NCI-H1694 treated with DMSO at 0.1 percent for 48 hours (cell line): ENCODE measurements around the gene CEP70.
"Not testable (repeated sequence)": the region's sequence is repeated elsewhere in the genome, so short reads cannot be mapped to it uniquely, and the experiment has no call there.

Experiments used
- DNase-seq: peaks from one replicate; lab custom pipeline; 2025; lab: John Stamatoyannopoulos, UW

The CEP70 gene

GRCh38 chr3:138593488-138594149 is 441 bp downstream of the CEP70 start:
- DNase-seq = no peak

- DNase-seq = no peak
Observed at GRCh38 chr3:138591392-138591791, 2.7 kb downstream of the CEP70 start.

DNA sequence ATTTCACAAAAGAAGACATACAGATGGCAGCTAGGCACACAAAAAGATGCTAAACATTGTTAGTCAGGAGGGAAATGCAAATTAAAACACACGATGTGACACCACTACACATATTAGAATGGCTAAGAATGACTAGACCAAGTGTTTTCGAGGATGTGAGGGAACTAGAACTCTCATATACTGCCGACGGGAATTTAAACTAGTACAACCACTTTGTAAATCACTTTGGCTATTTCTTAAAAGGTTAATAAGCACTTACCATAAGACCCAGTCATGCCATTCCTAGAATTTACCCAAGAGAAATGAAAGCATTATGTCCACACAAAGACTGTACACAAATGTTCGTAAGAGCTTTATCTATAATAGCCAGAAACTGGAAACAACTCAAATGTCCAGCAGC is 5.6 kb downstream of the CEP70 start:
- DNase-seq = no peak

DNA sequence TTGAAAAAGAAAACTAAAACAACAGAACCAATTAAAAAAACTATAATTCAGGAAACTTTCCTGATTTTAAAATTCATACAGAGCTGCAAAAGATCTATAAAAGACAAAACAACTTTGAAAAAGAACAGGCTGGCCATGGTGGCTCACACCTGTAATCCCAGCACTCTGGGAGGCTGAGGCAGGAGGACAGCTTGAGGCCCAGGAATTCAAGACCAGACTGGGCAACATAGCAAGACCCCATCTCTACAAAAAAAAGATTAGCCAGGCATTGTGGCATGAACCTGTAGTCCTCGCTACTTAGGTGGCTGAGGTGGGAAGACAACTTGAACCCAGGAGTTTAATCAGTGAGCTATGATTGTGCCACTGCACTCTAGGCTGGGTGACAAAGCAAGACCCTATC is 6.7 kb downstream of the CEP70 start:
- no peak for DNase-seq

GRCh38 chr3:138578961-138579574 is 15.0 kb downstream of the CEP70 start:
- no peak for DNase-seq

- DNase-seq = no peak
Observed at GRCh38 chr3:138578141-138578540, 15.9 kb downstream of the CEP70 start.

DNA sequence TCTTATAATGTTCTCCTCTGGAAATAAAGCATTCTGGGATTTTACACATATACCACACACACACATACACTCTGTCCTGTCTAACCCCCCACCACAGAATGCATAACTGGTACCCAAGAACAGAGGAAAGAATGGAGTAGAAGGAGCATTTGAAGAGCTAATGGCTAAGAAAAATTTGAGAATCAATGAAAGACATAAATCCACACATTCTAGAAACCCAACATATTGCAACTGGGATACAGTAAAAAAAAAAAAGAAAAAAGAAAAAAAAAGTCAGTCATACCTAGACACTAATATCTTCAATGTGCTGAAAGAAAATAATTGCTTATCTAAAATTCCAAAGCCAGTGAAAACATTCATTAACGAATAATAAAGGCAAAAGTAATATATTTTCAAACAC is 20.9 kb downstream of the CEP70 start:
- no peak for DNase-seq

- DNase-seq = not testable (repeated sequence)
Observed at GRCh38 chr3:138569624-138570023, 24.4 kb downstream of the CEP70 start.

GRCh38 chr3:138569090-138569489 is 25.0 kb downstream of the CEP70 start:
- DNase-seq = no peak

DNA sequence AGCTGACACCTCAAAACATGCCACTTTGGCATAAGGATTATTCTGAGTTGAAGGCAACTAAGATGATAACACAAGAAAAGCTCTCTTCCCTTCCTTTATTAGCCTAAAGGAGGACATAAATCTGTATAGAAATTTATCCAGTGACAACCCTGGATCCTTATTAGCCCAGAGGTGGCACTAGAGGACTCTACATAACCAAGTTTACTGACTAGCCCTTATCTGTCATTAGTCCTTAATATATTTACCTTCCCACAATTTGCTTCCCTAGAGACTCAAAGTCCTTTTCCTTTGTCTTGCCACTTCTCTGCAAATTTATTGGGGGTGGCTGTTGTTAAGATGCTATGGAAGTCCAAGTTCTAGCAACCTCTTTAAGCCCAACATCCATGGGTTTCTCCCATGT is 26.7 kb downstream of the CEP70 start:
- DNase-seq = no peak

DNA sequence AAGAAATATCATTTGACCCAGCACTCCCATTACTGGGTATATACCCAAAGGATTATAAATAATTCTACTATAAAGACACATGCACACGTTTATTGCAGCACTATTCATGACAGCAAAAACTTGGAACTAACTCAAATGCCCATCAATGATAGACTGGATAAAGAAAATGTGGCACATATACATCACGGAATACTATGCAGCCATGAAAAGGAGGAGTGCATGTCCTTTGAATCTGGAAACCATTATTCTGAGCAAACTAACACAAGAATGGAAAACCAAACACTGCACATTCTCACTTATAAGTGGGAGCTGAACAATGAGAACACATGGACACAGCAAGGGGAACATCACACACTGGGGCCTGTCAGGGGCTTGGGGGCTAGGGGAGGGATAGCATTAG is 27.8 kb downstream of the CEP70 start:
- not testable (repeated sequence) for DNase-seq

DNA sequence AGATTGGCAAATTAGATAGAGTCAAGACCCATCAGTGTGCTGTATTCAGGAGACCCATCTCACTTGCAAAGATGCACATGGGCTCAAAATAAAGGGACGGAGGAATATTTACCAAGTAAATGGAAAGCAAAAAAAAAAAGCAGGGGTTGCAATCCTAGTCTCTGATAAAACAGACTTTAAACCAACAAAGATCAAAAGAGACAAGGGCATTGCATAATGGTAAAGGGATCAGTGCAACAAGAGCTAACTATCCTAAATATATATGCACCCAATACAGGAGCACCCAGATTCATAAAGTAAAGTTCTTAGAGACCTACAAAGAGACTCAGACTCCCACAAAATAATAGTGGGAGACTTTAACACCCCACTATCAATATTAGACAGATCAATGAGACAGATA is 31.2 kb downstream of the CEP70 start:
- DNase-seq = not testable (repeated sequence)

- DNase-seq = no peak
Observed at GRCh38 chr3:138560501-138560900, 33.6 kb downstream of the CEP70 start.

DNA sequence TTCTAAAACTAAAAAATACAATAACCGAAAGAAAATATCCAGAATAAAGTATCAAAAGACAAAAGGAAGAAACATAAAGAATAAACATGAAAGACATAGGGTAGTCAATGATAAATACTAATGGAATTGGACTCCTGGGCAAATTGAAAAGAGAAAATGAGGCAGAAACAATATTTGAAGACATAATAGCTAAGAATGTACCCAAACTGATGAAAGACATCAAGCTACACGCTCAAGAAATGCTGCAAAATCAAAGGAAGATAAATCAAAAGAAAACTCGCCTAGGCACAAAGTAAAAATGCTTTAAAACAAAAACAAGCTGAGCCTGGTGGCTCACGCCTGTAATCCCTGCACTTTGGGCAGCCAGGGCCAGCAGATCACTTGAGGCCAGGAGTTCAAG is 34.9 kb downstream of the CEP70 start:
- no peak for DNase-seq

- not testable (repeated sequence) for DNase-seq
Observed at GRCh38 chr3:138554775-138555174, 39.3 kb downstream of the CEP70 start.

GRCh38 chr3:138550958-138551357 is 43.1 kb downstream of the CEP70 start:
- DNase-seq = not testable (repeated sequence)

- DNase-seq = no peak
Observed at GRCh38 chr3:138549179-138549977, 44.7 kb downstream of the CEP70 start.

DNA sequence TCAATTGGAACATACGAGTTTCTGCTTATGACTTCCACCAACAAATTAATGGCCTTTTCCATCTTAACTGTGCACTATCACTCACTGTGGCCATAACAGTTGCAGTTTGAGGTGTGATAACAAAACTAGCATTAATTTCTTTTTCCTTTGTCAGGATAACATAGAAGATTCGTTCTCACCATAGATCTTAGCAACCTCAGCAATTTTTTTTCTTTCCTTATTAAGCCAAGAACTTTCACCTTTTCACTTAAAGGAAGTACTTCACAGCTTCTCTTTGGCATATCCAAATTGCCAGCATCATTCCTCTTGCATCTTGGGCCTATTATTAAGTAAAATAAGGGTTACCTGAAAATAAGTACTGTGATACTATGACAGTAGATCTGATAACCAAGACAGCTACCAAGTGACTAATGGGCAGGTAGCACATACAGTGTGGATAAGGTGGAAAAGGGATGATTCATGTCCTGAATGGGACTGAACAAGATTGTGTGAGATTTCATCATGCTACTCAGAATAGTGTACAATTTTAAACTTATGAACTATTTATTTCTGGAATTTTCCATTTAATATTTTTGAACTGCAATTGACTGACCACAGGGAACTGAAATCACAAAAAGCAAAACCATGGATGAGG is 46.6 kb downstream of the CEP70 start:
- DNase-seq = no peak

- no peak for DNase-seq
Observed at GRCh38 chr3:138544546-138544945, 49.5 kb downstream of the CEP70 start.

GRCh38 chr3:138542977-138543376 is 51.1 kb downstream of the CEP70 start:
- DNase-seq = no peak

- no peak for DNase-seq
Observed at GRCh38 chr3:138539352-138539751, 54.7 kb downstream of the CEP70 start.

DNA sequence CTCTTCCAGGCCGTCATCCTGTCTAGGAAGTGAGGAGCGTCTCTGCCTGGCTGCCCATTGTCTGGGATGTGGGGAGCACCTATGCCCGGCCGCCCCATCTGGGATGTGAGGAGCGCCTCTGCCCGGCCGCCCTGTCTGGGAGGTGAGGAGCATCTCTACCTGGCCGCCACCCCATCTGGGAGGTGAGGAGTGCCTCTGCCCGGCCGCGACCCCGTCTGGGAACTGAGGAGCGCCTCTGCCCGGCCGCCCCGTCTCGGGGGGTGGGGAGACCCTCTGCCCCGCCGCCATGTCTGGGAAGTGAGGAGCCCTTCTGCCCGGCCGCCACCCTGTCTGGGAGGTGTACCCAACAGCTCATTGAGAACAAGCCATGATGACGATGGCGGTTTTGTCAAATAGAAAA is 72.6 kb downstream of the CEP70 start:
- not testable (repeated sequence) for DNase-seq
